Loucy (cell line): ENCODE data around the gene OTOS.
A peak's percentile ranks its signal among the peaks of the same experiment; 100 is the strongest.

Experiments used
- H2AFZ ChIP-seq: fragments of 200-600 bp; sonication (generic); 2 replicates; pipeline ENCODE4 v1.6.0; 2016; ENCODE audit warnings: antibody characterized with exemption, mild to moderate bottlenecking, low read length, moderate library complexity
- H3F3A ChIP-seq: fragments of 200-600 bp; 2 replicates; pipeline ENCODE4 v1.6.0; 2016; ENCODE audit warnings: antibody characterized with exemption, low read depth, mild to moderate bottlenecking
- H3K27me3 ChIP-seq: fragments of 200-600 bp; sonication (generic); 2 replicates; pipeline ENCODE4 v1.6.1; 2014; ENCODE audit warnings: low read length, mild to moderate bottlenecking; ENCODE audit not compliant: insufficient read depth, poor library complexity, severe bottlenecking
- H3K36me3 ChIP-seq: fragments of 200-600 bp; sonication (generic); 2 replicates; pipeline ENCODE4 v1.6.1; 2016; ENCODE audit warnings: low read length; ENCODE audit not compliant: insufficient read depth
- H3K4me1 ChIP-seq: fragments of 200-600 bp; sonication (generic); 2 replicates; pipeline ENCODE4 v1.5.1; 2014; ENCODE audit warnings: low read length, mild to moderate bottlenecking; ENCODE audit not compliant: insufficient read depth, poor library complexity, severe bottlenecking
- H3K4me2 ChIP-seq: fragments of 200-600 bp; sonication (generic); 2 replicates; pipeline ENCODE4 v1.6.0; 2014; ENCODE audit warnings: antibody characterized with exemption, low read length, low read depth, mild to moderate bottlenecking; ENCODE audit not compliant: poor library complexity, severe bottlenecking
- H3K4me3 ChIP-seq: fragments of 200-600 bp; sonication (generic); 2 replicates; pipeline ENCODE4 v1.5.1; 2014; ENCODE audit warnings: low read length, mild to moderate bottlenecking, mixed read lengths; ENCODE audit not compliant: poor library complexity, severe bottlenecking
- H3K79me2 ChIP-seq: fragments of 200-600 bp; sonication (generic); 2 replicates; pipeline ENCODE4 v1.6.1; 2014; ENCODE audit warnings: low read length; ENCODE audit not compliant: insufficient read depth
- H3K9ac ChIP-seq: fragments of 200-600 bp; sonication (generic); 2 replicates; pipeline ENCODE4 v1.6.0; 2014; ENCODE audit warnings: mild to moderate bottlenecking, low read depth, low read length, moderate library complexity; ENCODE audit not compliant: poor library complexity, severe bottlenecking
- H3K9me2 ChIP-seq: fragments of 200-600 bp; sonication (generic); replicated peaks from 2 replicates; pipeline ENCODE4 v1.6.1; 2016; ENCODE audit warnings: low read depth, low read length, mixed read lengths
- H3K9me3 ChIP-seq: fragments of 200-600 bp; sonication (generic); 2 replicates; pipeline ENCODE4 v1.6.1; 2014; ENCODE audit warnings: mild to moderate bottlenecking, antibody characterized with exemption, low read length, low read depth; ENCODE audit not compliant: insufficient read depth
- H4K20me1 ChIP-seq: fragments of 200-600 bp; sonication (generic); 2 replicates; pipeline ENCODE4 v1.6.0; 2014; ENCODE audit warnings: antibody characterized with exemption, low read length, mild to moderate bottlenecking; ENCODE audit not compliant: insufficient read depth, poor library complexity, severe bottlenecking
- EZH2phosphoT487 ChIP-seq: fragments of 200-600 bp; IDR thresholded peaks from 2 replicates; pipeline ENCODE4 v1.6.1; 2018; ENCODE audit warnings: antibody characterized with exemption, mild to moderate bottlenecking, moderate library complexity, borderline replicate concordance
- TF ChIP-seq, protein P1 (sequence below): fragments of 200-600 bp; sonication (generic); conservative IDR thresholded peaks from 2 replicates; pipeline ENCODE4 v1.5.1; 2014; ENCODE audit warnings: mild to moderate bottlenecking, antibody characterized with exemption, low read length

The OTOS gene

DNA sequence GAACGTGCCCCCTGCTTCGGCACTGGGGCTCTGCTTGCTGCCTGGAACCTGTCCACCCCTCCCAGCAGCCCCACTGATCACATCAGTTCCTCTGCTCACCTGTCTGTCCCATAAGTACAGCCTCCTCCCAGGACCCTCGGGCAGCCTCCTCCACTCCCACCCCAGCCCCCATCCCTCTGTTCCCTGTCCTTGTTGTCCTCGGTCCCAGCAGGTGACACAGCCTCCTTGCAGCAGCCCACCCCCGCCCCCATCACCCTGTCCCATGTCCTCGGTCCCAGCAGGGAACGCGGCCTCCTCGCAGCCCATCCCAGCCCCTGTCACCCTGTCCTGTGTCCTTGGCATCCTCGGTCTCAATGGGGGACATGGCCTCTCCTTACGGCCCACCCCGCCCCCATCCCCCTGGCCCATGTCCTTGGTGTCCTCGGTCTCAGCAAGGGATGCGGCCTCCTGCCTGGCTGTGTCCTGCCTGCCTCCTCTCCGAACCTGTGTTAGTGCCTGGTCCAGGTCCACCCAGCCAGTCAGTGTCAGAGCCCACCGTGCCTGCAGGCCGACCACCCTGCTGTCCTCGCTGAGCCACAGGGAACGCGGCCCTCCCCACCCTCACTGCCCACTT lies 4.3 kb upstream of the OTOS start:
- Histone ChIP-seq H3K36me3 (no peaks in the 10 kb centered on the region), H2AFZ (peak overlapping the region; percentile 53; the same call in 1 of the 2 replicates)

DNA sequence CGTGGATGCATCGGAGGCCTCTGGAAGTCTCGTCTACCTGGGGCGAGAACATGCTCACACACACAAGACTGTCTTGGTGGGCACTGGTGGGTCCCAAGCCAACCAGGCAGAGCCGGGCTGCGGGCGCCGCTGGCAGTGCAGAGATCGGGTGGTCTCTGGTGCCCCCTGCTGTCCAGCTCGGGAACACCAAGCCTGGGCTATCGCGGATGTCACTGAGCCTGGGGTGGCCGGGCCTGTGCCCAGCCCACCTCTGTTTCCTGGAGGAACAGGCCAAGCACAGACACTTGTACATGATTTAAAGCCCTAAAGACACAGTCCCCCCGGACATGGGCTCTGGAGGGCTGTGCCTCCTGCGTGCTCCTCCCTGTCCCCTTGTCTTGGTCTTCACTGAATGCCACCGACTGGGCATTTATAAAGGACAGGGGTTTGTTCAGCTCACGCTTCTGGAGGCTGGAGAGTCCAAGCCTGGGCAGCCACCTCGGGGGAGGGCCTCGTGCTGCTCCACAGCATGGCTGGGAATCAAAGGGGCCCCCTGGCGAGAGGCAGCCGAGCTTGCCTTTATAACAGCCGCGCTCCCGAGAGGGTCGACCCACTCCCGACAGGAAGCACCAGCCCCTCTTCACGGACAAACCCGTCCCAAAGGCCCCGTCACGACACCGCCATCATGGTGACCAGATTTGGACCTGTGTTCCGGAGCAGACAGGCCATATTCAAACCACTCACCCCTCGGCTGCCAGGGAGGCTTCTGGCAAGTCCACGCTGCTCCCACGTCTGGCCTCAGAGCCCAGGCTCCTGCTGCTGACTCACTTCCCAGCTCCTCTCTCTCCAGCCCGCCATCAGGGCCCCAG lies 3.6 kb upstream of the OTOS start:
- Histone ChIP-seq H3K9me2 (no peaks in the 10 kb centered on the region), H3K9me3 (no peaks in the 10 kb centered on the region), H4K20me1 (no peaks in the 10 kb centered on the region), H3K79me2 (no peaks in the 10 kb centered on the region), H3K27me3 (no peaks in the 10 kb centered on the region), H3K4me1 (no peaks in the 10 kb centered on the region), H3F3A (no peaks in the 10 kb centered on the region), H2AFZ (peak overlapping the region; percentile 53), H3K4me2 (no peak overlapping the region), H3K9ac (no peak overlapping the region), H3K36me3 (no peaks in the 10 kb centered on the region), H3K4me3 (no peak overlapping the region)
- TF ChIP-seq EZH2phosphoT487: no peak
- TF ChIP-seq, protein P1, sequence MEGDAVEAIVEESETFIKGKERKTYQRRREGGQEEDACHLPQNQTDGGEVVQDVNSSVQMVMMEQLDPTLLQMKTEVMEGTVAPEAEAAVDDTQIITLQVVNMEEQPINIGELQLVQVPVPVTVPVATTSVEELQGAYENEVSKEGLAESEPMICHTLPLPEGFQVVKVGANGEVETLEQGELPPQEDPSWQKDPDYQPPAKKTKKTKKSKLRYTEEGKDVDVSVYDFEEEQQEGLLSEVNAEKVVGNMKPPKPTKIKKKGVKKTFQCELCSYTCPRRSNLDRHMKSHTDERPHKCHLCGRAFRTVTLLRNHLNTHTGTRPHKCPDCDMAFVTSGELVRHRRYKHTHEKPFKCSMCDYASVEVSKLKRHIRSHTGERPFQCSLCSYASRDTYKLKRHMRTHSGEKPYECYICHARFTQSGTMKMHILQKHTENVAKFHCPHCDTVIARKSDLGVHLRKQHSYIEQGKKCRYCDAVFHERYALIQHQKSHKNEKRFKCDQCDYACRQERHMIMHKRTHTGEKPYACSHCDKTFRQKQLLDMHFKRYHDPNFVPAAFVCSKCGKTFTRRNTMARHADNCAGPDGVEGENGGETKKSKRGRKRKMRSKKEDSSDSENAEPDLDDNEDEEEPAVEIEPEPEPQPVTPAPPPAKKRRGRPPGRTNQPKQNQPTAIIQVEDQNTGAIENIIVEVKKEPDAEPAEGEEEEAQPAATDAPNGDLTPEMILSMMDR: peak; percentile 92

More for the DNA sequence above, 4.3 kb upstream of the OTOS start:
- Histone ChIP-seq H3K9ac (no peak overlapping the region), H3F3A (no peaks in the 10 kb centered on the region), H3K4me2 (no peak overlapping the region), H3K9me2 (no peaks in the 10 kb centered on the region), H3K9me3 (no peaks in the 10 kb centered on the region), H3K4me1 (no peaks in the 10 kb centered on the region), H4K20me1 (no peaks in the 10 kb centered on the region), H3K79me2 (no peaks in the 10 kb centered on the region), H3K27me3 (no peaks in the 10 kb centered on the region), H3K4me3 (no peak overlapping the region)
- TF ChIP-seq, protein P1: no peak
- TF ChIP-seq EZH2phosphoT487: no peak

DNA sequence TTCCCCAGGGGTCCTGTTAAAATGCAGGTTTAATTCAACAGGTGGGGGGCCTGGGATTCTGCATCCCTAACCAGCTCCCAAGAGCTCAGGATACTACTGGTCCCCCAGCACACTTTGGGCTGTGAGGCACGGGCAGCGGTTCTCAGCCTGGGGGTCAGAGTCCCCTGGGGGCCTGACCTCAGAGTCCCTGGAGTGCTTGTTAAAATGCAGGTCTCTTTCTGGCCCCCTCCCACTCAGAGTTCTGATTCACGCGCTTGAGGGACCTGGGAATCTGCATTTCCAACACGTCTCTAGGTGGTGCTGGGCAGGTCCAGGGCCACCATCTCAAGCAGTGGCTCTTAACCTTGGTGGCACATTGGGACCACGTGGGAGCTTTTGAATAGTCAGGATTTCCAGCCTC lies 2.8 kb upstream of the OTOS start:
- Histone ChIP-seq H3K9ac (no peak overlapping the region), H4K20me1 (no peaks in the 10 kb centered on the region), H3K4me3 (no peak overlapping the region), H3K9me2 (no peaks in the 10 kb centered on the region), H3K9me3 (no peaks in the 10 kb centered on the region), H3K4me2 (no peak overlapping the region), H2AFZ (peak overlapping the region; percentile 30; the same call in 1 of the 2 replicates), H3K36me3 (no peaks in the 10 kb centered on the region), H3K27me3 (no peaks in the 10 kb centered on the region), H3K79me2 (no peaks in the 10 kb centered on the region), H3F3A (no peaks in the 10 kb centered on the region), H3K4me1 (no peaks in the 10 kb centered on the region)
- TF ChIP-seq EZH2phosphoT487: no peak
- TF ChIP-seq, protein P1: no peak
